ENCODE results near the gene SNAP23.

SNAP23 gene

DNA sequence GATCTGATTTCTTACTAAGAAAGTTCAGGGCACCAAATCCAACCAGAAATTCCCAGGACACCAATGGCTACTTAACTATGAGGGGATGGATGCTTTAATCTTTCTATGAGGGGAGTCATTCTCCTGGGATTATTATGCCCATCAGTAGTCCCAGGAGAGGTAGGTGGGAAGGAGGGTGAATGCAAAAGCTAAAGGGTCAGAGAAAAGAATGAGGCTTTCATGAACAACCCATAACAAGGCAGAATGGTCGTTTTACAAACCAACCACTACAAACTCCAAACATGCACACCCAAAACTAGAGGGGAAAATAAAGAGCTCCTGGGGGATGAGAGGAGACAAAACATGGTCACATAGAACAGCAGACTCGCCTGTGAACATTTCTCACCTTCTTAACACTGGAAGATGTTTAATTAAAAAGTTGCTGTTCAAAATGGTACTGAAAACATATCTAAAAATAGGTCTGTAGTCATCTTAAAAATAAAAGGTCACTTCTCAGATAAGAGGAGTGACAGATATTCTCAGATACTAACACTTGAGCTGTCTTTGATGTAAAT, 83.6 kb downstream of the SNAP23 start:
- no peak overlapping the region for H3K23ac ChIP-seq (ENCODE audit: low read depth, low read length, poor library complexity)
- no peak overlapping the region for H4K8ac ChIP-seq (ENCODE audit: low read depth, low read length)
- no peak overlapping the region for H2BK15ac ChIP-seq (ENCODE audit: low read length)
- H3K4ac ChIP-seq (ENCODE audit: low read length) = no peak overlapping the region
- no peaks in the 10 kb centered on the region for H3K79me1 ChIP-seq (ENCODE audit: low read depth, low read length)
- H3K4me1 ChIP-seq (ENCODE audit: control insufficient read depth in 2 of 2, insufficient read depth in 1 of 2, low read depth in 1 of 2, low read length in 2 of 2) = peaks cover 11 to 36% of the 10 kb centered on the region in 2 donors
- no peak overlapping the region for H3K4me2 ChIP-seq (ENCODE audit: insufficient read depth, low read length, poor library complexity, severe bottlenecking)
- H3K27me3 ChIP-seq (ENCODE audit: control insufficient read depth in 3 of 3, insufficient read depth in 3 of 3, low read depth in 1 of 3, low read length in 3 of 3) = peaks cover 0 to 10% (median 0%) of the 10 kb centered on the region in 3 experiments
- no peaks in the 10 kb centered on the region for H3K36me3 ChIP-seq (replicated peaks in 1 of 2; ENCODE audit: control insufficient read depth in 2 of 2, insufficient read depth in 2 of 2, low read length in 2 of 2)
- no peak overlapping the region for H2AFZ ChIP-seq (ENCODE audit: low read length)
- H3K9ac ChIP-seq (ENCODE audit: low read depth, low read length, poor library complexity) = no peak overlapping the region
- no peak overlapping the region for H2BK120ac ChIP-seq (ENCODE audit: low read depth, low read length)
- no peak overlapping the region for H2AK5ac ChIP-seq (ENCODE audit: low read depth, low read length)
- no peak overlapping the region for H2BK12ac ChIP-seq (ENCODE audit: low read length)
- no peak overlapping the region for H3K14ac ChIP-seq (ENCODE audit: low read length)
- H3K18ac ChIP-seq (ENCODE audit: low read length) = no peak overlapping the region
- H3K4me3 ChIP-seq (ENCODE audit: low read length in 2 of 2) = no peak overlapping the region
- no CpG with 5 or more reads among the region's 2 CpGs for WGBS, 2 donors (ENCODE audit: extremely low coverage in 2 of 2, insufficient read length in 2 of 2, insufficient replicate concordance in 1 of 2)
- H3K9me3 ChIP-seq (replicated peaks in 1 of 2; ENCODE audit: control insufficient read depth in 2 of 2, insufficient read depth in 1 of 2, low read depth in 1 of 2, low read length in 2 of 2) = peaks cover 0 to 5% of the 10 kb centered on the region in 2 donors
- H2BK5ac ChIP-seq (ENCODE audit: low read length) = no peak overlapping the region
- H4K91ac ChIP-seq (ENCODE audit: low read depth, low read length, poor library complexity) = no peak overlapping the region
- H3K27ac ChIP-seq (replicated peaks; ENCODE audit: low read length) = no peak overlapping the region
- no peak for DNase-seq (ENCODE audit: low spot score)

DNA sequence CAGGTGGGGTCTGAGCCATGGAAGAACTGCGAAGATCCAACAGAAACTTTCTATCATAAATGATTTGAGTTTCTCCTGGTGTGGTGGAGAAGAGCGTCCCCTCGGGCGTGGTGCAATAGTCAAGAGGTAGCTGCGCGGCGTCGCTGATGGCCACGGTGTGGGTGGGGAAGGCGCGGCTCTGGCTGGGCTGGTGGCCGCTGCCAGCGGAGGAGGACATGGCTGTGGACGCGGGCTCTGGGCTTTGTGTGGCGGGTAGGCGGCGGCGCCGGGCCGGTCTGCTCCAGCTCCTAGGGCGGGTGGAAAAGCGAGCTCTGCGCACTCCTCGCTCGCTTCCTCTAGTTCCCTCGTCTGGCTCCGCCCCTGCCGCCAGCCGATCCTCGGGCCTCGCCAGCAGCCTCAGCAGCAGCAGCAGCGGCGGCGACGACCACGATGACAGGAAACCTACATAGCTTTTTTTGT, 85.9 kb downstream of the SNAP23 start:
- Histone ChIP-seq H3K4ac (ENCODE audit: low read length) (no peak overlapping the region), H3K36me3 (replicated peaks in 1 of 2; ENCODE audit: control insufficient read depth in 2 of 2, insufficient read depth in 2 of 2, low read length in 2 of 2) (peaks cover 3 to 17% of the 10 kb centered on the region in 2 donors), H2BK120ac (ENCODE audit: low read depth, low read length) (no peak overlapping the region), H3K4me1 (ENCODE audit: control insufficient read depth in 2 of 2, insufficient read depth in 1 of 2, low read depth in 1 of 2, low read length in 2 of 2) (peaks cover 14 to 37% of the 10 kb centered on the region in 2 donors), H3K4me3 (ENCODE audit: low read length in 2 of 2) (peak overlapping the region in 1 of 2 donors; percentile 71), H3K79me1 (ENCODE audit: low read depth, low read length) (peaks cover 3% of the 10 kb centered on the region), H3K27me3 (ENCODE audit: control insufficient read depth in 3 of 3, insufficient read depth in 3 of 3, low read depth in 1 of 3, low read length in 3 of 3) (peaks cover 0 to 10% (median 0%) of the 10 kb centered on the region in 3 experiments), H4K8ac (ENCODE audit: low read depth, low read length) (no peak overlapping the region), H2AFZ (ENCODE audit: low read length) (peak overlapping the region; percentile 89), H2BK15ac (ENCODE audit: low read length) (no peak overlapping the region), H3K18ac (ENCODE audit: low read length) (peak overlapping the region; percentile 55), H3K4me2 (ENCODE audit: insufficient read depth, low read length, poor library complexity, severe bottlenecking) (peak overlapping the region; percentile 63), H2BK5ac (ENCODE audit: low read length) (no peak overlapping the region), H3K14ac (ENCODE audit: low read length) (no peak overlapping the region), H3K23ac (ENCODE audit: low read depth, low read length, poor library complexity) (peak overlapping the region; percentile 70), H4K91ac (ENCODE audit: low read depth, low read length, poor library complexity) (no peak overlapping the region), H3K27ac (replicated peaks; ENCODE audit: low read length) (no peak overlapping the region), H2AK5ac (ENCODE audit: low read depth, low read length) (no peak overlapping the region), H2BK12ac (ENCODE audit: low read length) (no peak overlapping the region), H3K9ac (ENCODE audit: low read depth, low read length, poor library complexity) (peak overlapping the region; percentile 78), H3K9me3 (replicated peaks in 1 of 2; ENCODE audit: control insufficient read depth in 2 of 2, insufficient read depth in 1 of 2, low read depth in 1 of 2, low read length in 2 of 2) (peaks cover 0 to 7% of the 10 kb centered on the region in 2 donors)
- DNase-seq (ENCODE audit: low spot score) = peak; percentile 70
- no CpG with 5 or more reads among the region's 37 CpGs for WGBS, 2 donors (ENCODE audit: extremely low coverage in 2 of 2, insufficient read length in 2 of 2, insufficient replicate concordance in 1 of 2)
